T-helper 22 cell (primary cell): ENCODE results near the gene FILIP1L.

ENCODE experiments used
- DNase-seq: peaks from one replicate; pipeline ENCODE4 v3.0.0-alpha.2; 2020; ENCODE audit warnings: low read depth

Gene FILIP1L

GRCh38 chr3:99951701-99952100 is 162.6 kb downstream of the FILIP1L start:
- no peak for DNase-seq

GRCh38 chr3:99950921-99951320 is 163.4 kb downstream of the FILIP1L start:
- no peak for DNase-seq

GRCh38 chr3:99949956-99950670 is 164.2 kb downstream of the FILIP1L start:
- no peak for DNase-seq

DNA sequence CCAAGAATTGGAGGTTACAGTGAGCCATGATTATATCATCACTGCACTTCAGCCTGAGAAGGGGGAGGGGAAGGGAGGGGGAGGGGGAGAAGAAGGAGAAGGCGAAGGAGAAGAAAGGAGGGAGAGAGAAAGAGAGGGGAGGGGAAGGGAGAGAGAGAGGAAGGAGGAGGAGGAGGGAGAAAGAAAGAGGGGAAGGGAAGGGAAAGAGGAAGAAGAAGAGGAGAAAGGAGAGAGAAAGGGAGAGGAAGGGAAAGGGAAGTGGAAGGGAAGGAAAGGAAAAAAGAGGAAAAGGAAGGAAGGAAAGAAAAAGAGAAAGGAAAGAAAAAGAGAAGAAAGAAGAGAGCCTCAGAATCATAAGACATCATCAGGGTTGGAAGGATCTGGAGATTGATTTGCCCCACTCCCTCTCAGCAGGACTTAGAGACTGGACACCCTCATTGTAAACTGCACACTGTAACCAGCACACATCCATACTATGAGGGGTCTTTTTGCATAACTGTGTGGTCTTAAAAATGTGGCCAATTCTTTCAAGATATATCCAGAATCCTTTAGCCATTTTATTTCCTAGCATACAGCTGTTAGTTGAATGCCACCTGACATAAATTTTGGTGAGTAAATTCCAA is 165.7 kb downstream of the FILIP1L start:
- no peak for DNase-seq

- DNase-seq, result no peak
These were observed 166.9 kb downstream of the FILIP1L start for GRCh38 chr3:99947356-99947755.

DNA sequence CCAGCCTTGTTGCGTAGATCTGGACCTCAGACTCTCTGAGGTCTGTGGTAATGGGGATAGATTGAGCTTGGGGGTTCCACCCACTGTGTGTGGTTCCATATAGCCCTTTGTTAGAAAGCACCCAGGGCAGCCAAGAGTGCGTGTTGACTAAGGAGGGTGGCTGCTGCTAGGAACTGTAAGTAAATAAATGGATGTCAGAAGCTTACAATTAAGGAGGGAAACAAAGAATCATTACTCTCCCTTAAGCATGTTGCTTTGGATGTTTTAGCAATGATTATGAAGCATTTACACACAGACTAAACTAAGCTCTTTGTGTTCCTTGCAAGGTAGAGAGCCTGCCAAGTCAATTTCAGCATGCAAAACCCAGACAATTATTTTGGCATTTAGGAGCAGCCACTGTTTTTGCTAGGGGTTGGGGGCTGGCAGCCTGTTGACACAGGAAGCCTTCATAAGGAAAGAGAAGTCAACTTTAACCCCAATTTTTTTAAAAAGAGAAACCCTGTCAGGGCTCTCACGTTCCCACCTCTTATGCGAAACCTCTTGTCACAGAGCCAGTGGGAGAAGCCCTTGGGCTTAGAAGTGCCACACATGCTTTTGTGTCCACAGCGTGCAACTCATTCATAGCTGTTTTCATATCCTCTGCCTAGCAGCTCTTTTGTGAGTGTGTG is 168.8 kb downstream of the FILIP1L start:
- DNase-seq, result no peak

DNA sequence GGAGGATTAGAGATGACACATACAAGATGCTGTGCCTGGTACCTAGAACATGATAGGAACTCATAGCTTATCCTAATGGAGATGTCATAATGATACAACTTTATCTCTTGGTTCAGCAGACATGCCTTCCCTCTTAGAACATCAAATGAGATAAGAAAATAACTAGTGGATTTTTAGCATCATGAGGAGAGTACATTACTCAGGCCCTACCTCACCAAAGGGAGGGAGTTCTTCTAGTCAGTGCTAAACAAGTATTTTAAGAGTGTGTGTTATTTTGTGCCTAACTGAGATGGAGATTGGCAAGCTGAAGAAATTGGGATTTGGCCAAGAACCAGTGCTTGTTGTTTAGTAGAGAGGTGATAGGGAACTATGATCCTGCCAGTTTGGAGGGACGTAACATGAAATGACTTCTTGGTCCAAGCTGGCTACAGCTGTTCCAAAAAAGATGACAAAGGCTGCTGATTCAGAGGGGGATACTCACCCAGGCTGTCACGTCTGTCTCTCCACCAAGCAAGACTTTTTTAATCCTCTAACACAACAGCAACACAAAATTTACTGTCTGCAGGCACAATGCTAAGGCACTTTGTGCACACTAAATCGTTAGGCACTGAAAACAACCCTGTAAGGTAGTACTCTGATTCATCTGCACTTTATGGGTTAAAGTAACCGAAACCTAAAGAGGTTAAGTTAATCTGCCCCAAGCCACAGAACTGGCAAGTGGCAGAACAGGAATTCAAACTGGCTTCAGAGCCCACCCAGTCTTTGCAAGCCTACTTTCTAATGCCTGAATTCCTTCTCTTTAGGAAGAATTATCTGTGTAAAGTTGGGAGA is 170.2 kb downstream of the FILIP1L start:
- DNase-seq, result no peak

- no peak for DNase-seq
These were observed 173.1 kb downstream of the FILIP1L start for GRCh38 chr3:99941211-99941610.

GRCh38 chr3:99940350-99940749 is 174.0 kb downstream of the FILIP1L start:
- DNase-seq, result no peak

DNA sequence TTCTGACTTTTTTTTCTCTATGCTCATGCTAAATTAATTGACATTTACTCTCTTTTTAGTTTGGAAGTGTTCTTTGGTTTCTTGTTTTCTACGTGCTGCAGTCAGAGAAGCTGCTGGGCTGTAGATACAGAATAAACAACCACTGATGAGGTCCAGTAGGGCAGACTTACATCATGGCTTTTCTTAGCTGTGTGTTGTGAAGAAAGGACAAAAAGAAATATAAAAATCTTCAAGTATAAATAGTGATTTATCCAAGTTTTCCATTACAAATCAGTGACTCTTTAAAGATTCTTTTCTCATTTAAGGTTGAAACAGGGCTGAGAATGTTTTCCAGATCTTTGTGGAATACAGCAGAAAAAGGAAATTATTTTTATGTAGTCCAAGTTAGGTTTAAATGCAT is 174.4 kb downstream of the FILIP1L start:
- DNase-seq, result no peak

GRCh38 chr3:99938270-99938911 is 175.9 kb downstream of the FILIP1L start:
- DNase-seq, result no peak

GRCh38 chr3:99934975-99935797 is 179.1 kb downstream of the FILIP1L start:
- DNase-seq, result no peak

GRCh38 chr3:99933971-99934750 is 180.1 kb downstream of the FILIP1L start:
- DNase-seq, result no peak

GRCh38 chr3:99931059-99931458 is 183.2 kb downstream of the FILIP1L start:
- DNase-seq, result no peak

- DNase-seq, result no peak
These were observed 184.6 kb downstream of the FILIP1L start for GRCh38 chr3:99929745-99930139.

GRCh38 chr3:99928771-99929744 is 185.2 kb downstream of the FILIP1L start:
- DNase-seq, result no peak

DNA sequence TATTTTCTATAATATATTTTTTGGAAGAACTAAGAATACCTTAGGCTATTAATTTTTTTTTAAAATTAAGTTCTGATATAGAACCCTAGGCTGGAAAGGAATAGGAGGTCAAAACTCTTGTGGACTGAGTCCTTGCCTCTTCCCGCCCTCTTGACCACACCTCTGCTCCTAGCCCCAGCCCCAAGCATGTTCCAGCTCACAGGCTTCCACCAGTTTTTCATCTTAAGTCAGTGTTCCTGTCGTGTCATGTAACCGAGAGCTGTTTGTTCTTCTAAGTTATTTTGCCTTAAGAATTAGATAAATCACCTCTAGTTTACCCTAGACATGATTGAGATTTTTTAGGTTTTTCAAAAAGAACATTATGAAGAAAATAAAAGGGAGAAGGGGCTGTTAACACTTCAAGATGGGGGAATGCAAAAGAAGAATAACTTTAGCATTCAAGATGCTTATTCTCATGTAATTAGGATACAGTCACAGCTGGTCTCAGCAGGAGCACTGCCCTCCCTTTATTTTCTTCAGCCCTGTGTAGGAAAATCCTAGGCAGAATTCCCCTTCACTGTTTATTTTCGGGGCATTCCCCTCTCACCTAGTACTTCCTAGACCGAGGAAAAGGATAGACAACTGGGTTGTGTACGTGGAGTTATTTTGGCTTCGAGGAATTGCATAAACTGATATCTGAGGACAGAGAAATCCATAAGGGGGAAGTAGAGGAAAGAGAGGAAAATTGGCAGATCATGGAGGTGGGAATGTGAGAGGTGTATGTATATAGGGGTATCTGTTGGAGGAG is 186.4 kb downstream of the FILIP1L start:
- DNase-seq, result no peak

GRCh38 chr3:99925584-99926230 is 188.6 kb downstream of the FILIP1L start:
- DNase-seq, result no peak
